ENCODE data around the gene ZNF230.

The ZNF230 gene

GRCh38 chr19:44050740-44051649 lies 48.2 kb downstream of the ZNF230 start:
- DNase-seq: peak; percentile 78

- DNase-seq: peak; percentile 98
These were observed 49.1 kb downstream of the ZNF230 start, which contains the start of gene ZNF223 for GRCh38 chr19:44051650-44052402. ZNF223 (plus strand) TSS chr19:44052036; CDS start chr19:44055177, 3,141 bp downstream.

- DNase-seq: no peak
These were observed 53.1 kb downstream of the ZNF230 start for GRCh38 chr19:44055870-44056269.

GRCh38 chr19:44059229-44059628 lies 56.5 kb downstream of the ZNF230 start:
- DNase-seq: no peak

GRCh38 chr19:44061038-44061437 lies 58.3 kb downstream of the ZNF230 start:
- no peak for DNase-seq
